Heart right ventricle (tissue), 16 donors: Measurements from ENCODE around the gene HCFC1. TPM values are rescaled to one million over a fixed set of nuclear protein-coding genes. Genes with fewer than 3 reads are reported as not detected.

Source experiments
- ATAC-seq, 8 donors: fragments of 200-7000 bp; cut with Tn5 transposase; one replicate each; pipeline ENCODE4 v1.9.1; 2020; ENCODE audit warnings: mild to moderate bottlenecking in 8 of 8, moderate library complexity in 8 of 8, moderate number of reproducible peaks in 1 of 8
- DNase-seq, 2 donors: peaks; one replicate each; pipeline ENCODE4 v3.0.0-alpha.2; 2020
- H3K27ac ChIP-seq, 10 donors: fragments of 200-600 bp; sonication (generic) in 2 of 10; one replicate each; pipeline versions ENCODE4 v1.5.0 to v1.8.0; 2020 to 2022; ENCODE audit warnings: mild to moderate bottlenecking in 3 of 10
- H3K27me3 ChIP-seq, 7 donors: fragments of 200-600 bp; one replicate each; pipeline ENCODE4 v1.8.0; 2021 to 2022; ENCODE audit warnings: mild to moderate bottlenecking in 2 of 7
- H3K36me3 ChIP-seq, 9 donors: fragments of 200-600 bp; sonication (generic) in 1 of 9; one replicate each; pipeline versions ENCODE4 v1.5.0 to v1.8.0; 2020 to 2022; ENCODE audit warnings: mild to moderate bottlenecking in 2 of 9
- H3K4me1 ChIP-seq, 9 donors: fragments of 200-600 bp; sonication (generic) in 1 of 9; one replicate each; pipeline versions ENCODE4 v1.5.0 to v1.8.0; 2020 to 2022; ENCODE audit warnings: mild to moderate bottlenecking in 4 of 9
- H3K4me3 ChIP-seq, 10 donors: fragments of 200-600 bp; sonication (generic) in 2 of 10; one replicate each; pipeline versions ENCODE4 v1.5.0 to v1.8.0; 2020 to 2022; ENCODE audit warnings: mild to moderate bottlenecking in 7 of 10, moderate library complexity in 2 of 10
- H3K9me3 ChIP-seq, 11 donors: fragments of 200-600 bp in 10 of 11; sonication (generic) in 2 of 11; one replicate each; pipeline versions ENCODE4 v1.5.0 to v1.8.0; 2013 to 2022; ENCODE audit warnings: mild to moderate bottlenecking in 2 of 11, control low read depth in 1 of 11, moderate library complexity in 1 of 11
- CTCF ChIP-seq, 9 donors: fragments of 200-600 bp; sonication (generic) in 2 of 9; IDR thresholded peaks; one replicate each; pipeline versions ENCODE4 v1.5.0 to v1.8.0; 2021 to 2022; ENCODE audit warnings: antibody characterized with exemption in 9 of 9, mild to moderate bottlenecking in 5 of 9, moderate library complexity in 1 of 9
- WGBS, 2 donors: extraction: QIAGEN DNeasy Blood & Tissue Kit; methylation state at CpG; one replicate each; pipeline ENCODE4 v1.1.7; 2013; ENCODE audit warnings: inconsistent platforms in 1 of 2; 5-methylcytosine and 5-hydroxymethylcytosine counted together
- intact Hi-C, 10 donors: fragments of 100-400 bp; cut with DNase I; formaldehyde crosslinking; loops; one replicate each; pipeline versions ENCODE4 v1.11.1 to v1.14.2; 2022
- polyA plus RNA-seq, 2 donors: library from polyadenylated mRNA; stranded (reverse); fragments of 200-250 nt; gene quantifications; one replicate each; pipeline ENCODE4 v1.2.3, GENCODE V29; 2013
- total RNA-seq, 10 donors: library from RNA; stranded (reverse); fragmentation: NEBNext Ultra II Directional in 3 of 10; extraction: Animal tissue kit (Norgen Biotek cat#: 25700) in 3 of 10; gene quantifications; one replicate each; pipeline versions ENCODE4 v1.2.1 to v1.2.4, GENCODE V29; 2021 to 2023
- donor health status: Arrhythmogenic right ventricular cardiomyopathy.
- donor health status: ischemic (EF 13 %, LVEDD 7.1; RV severe dilation, severe dysfunction).
- donor health status: healthy with polysubstance abuse.
- donor health status: DM: no; HTN: yes; CAD: no.
- donor health status: DM: no; HTN: no; CAD: no.
- donor health status: ischemic (EF 25% LVEDD 6.9; RV normal size, moderate dysfunction).
- donor health status: ischemic (EF 25% LVEDD 5.7; RV mildly dilated, moderate dysfunction).
- donor health status: healthy.
- donor health status: DM: yes; HTN: yes; CAD: no.
- donor health status: Ischemic cardiomyopathy.
- donor health status: ischemic (EF 35%, LVEDD 5.7; RV mildly dilated, moderate dysfunction).
- donor health status: nonischemic (EF 11% LVEDD 7.7; RV severe dilation, severe dysfunction).
- donor health status: DM: yes; HTN: yes; CAD: no.
- donor health status: PGD.
- donor health status: ischemic (EF 29% LVEDD 5.4; RV normal size, mild dysfunction).
- donor health status: nonischemic (EF 23%, LVEDD 6.1; RV moderate dilation, normal function).

HCFC1 gene
- total and polyA plus RNA-seq, 12 donors, result 12.3 to 41.6 (median 31.2) TPM

- no peak overlapping the region for H3K4me3 ChIP-seq
- TF ChIP-seq CTCF (IDR thresholded peaks at IDR 0.05), result no peak
- WGBS, 2 donors, result 63 to 65% methylated on average over 4 of the region's 4 CpGs
- H3K4me1 ChIP-seq, result peaks cover 0 to 6% (median 0%) of the 10 kb centered on the region in 9 donors
- intact Hi-C loops, result no loop called here
- peaks cover 0 to 33% (median 0%) of the 10 kb centered on the region in 9 donors for H3K36me3 ChIP-seq
- H3K27ac ChIP-seq, result no peak overlapping the region
- no peak for ATAC-seq
- no peaks in the 10 kb centered on the region for H3K9me3 ChIP-seq
- H3K27me3 ChIP-seq, result peaks cover 0 to 78% (median 0%) of the 10 kb centered on the region in 7 donors
- no peak for DNase-seq
These were observed 36.9 kb upstream of the HCFC1 start for GRCh38 chrX:154008521-154008920.

GRCh38 chrX:154006947-154007346 lies 35.3 kb upstream of the HCFC1 start:
- Histone ChIP-seq H3K27me3 (peaks cover 0 to 72% (median 0%) of the 10 kb centered on the region in 7 donors), H3K4me3 (no peak overlapping the region), H3K27ac (no peak overlapping the region), H3K36me3 (peaks cover 0 to 18% (median 0%) of the 10 kb centered on the region in 9 donors), H3K9me3 (no peaks in the 10 kb centered on the region), H3K4me1 (peaks cover 0 to 13% (median 0%) of the 10 kb centered on the region in 9 donors)
- intact Hi-C loops, result no loop called here
- 95 to 98% methylated on average over 20 of the region's 20 CpGs for WGBS, 2 donors
- TF ChIP-seq CTCF (IDR thresholded peaks at IDR 0.05), result no peak
- ATAC-seq (no peak), DNase-seq (no peak)

- WGBS, 2 donors, result 81 to 90% methylated on average over 11 of the region's 11 CpGs
- intact Hi-C loops, result no loop called here
- Histone ChIP-seq H3K27me3 (peaks cover 0 to 77% (median 0%) of the 10 kb centered on the region in 7 donors), H3K36me3 (peaks cover 0 to 3% (median 0%) of the 10 kb centered on the region in 9 donors), H3K9me3 (no peaks in the 10 kb centered on the region), H3K27ac (no peak overlapping the region), H3K4me3 (no peak overlapping the region), H3K4me1 (peaks cover 0 to 31% (median 0%) of the 10 kb centered on the region in 9 donors)
- DNase-seq, result no peak
- no peak for TF ChIP-seq CTCF (IDR thresholded peaks at IDR 0.05)
- ATAC-seq, result no peak
These were observed 32.7 kb upstream of the HCFC1 start for GRCh38 chrX:154004315-154004714.

- WGBS, 2 donors, result 86 to 93% methylated on average over 17 of the region's 17 CpGs
- peaks cover 0 to 72% (median 0%) of the 10 kb centered on the region in 7 donors for H3K27me3 ChIP-seq
- peak; percentile 35 to 74 (median 52) for ATAC-seq
- peak overlapping the region in 1 of 10 donors; percentile 23 for H3K4me3 ChIP-seq
- peak overlapping the region in 2 of 10 donors; percentile 40 to 67 for H3K27ac ChIP-seq
- intact Hi-C loops, result no loop called here
- H3K4me1 ChIP-seq, result peaks cover 0 to 25% (median 0%) of the 10 kb centered on the region in 9 donors
- no peaks in the 10 kb centered on the region for H3K36me3 ChIP-seq
- no peak for TF ChIP-seq CTCF (IDR thresholded peaks at IDR 0.05)
- H3K9me3 ChIP-seq, result no peaks in the 10 kb centered on the region
- DNase-seq, result no peak
These were observed 30.6 kb upstream of the HCFC1 start for GRCh38 chrX:154002215-154002719.
